HEK293 (cell line): ENCODE results near the gene GAPVD1.

Experiments
- REPIN1 ChIP-seq: fragments of 450-650 bp; formaldehyde crosslinking; IDR thresholded peaks from 2 replicates; pipeline ENCODE4 v1.5.1; 2017; ENCODE audit warnings: missing biosample characterization, missing genetic modification characterization, low read depth
- TF ChIP-seq, protein P1 (sequence below): fragments of 450-650 bp; formaldehyde crosslinking; IDR thresholded peaks from 2 replicates; pipeline ENCODE4 v1.5.1; 2016; ENCODE audit warnings: missing biosample characterization, missing genetic modification characterization
- TF ChIP-seq, protein P2 (sequence below): fragments of 450-650 bp; formaldehyde crosslinking; IDR thresholded peaks from 2 replicates; pipeline ENCODE4 v1.5.1; 2016; ENCODE audit warnings: missing biosample characterization, missing genetic modification characterization

DNA sequence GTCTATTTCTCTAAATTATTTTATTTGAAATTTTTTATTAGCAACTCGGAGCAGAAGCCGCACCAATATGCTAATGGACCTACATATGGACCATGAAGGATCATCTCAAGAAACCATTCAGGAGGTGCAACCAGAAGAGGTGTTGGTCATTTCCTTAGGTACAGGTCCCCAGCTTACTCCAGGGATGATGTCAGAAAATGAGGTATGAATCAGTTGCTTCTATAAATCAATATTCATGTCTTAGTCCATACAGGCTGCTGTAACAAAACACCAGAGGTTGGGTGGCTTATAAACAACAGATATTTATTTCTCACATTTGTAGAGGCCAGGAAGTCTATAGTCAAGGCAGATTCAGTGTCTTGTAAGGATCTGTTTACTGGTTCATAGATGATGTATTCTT is 50.8 kb downstream of the GAPVD1 start:
- no peak for TF ChIP-seq REPIN1
- TF ChIP-seq, protein P1, sequence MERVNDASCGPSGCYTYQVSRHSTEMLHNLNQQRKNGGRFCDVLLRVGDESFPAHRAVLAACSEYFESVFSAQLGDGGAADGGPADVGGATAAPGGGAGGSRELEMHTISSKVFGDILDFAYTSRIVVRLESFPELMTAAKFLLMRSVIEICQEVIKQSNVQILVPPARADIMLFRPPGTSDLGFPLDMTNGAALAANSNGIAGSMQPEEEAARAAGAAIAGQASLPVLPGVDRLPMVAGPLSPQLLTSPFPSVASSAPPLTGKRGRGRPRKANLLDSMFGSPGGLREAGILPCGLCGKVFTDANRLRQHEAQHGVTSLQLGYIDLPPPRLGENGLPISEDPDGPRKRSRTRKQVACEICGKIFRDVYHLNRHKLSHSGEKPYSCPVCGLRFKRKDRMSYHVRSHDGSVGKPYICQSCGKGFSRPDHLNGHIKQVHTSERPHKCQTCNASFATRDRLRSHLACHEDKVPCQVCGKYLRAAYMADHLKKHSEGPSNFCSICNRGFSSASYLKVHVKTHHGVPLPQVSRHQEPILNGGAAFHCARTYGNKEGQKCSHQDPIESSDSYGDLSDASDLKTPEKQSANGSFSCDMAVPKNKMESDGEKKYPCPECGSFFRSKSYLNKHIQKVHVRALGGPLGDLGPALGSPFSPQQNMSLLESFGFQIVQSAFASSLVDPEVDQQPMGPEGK (tag by site-specific recombination): no peak
- TF ChIP-seq, protein P2, sequence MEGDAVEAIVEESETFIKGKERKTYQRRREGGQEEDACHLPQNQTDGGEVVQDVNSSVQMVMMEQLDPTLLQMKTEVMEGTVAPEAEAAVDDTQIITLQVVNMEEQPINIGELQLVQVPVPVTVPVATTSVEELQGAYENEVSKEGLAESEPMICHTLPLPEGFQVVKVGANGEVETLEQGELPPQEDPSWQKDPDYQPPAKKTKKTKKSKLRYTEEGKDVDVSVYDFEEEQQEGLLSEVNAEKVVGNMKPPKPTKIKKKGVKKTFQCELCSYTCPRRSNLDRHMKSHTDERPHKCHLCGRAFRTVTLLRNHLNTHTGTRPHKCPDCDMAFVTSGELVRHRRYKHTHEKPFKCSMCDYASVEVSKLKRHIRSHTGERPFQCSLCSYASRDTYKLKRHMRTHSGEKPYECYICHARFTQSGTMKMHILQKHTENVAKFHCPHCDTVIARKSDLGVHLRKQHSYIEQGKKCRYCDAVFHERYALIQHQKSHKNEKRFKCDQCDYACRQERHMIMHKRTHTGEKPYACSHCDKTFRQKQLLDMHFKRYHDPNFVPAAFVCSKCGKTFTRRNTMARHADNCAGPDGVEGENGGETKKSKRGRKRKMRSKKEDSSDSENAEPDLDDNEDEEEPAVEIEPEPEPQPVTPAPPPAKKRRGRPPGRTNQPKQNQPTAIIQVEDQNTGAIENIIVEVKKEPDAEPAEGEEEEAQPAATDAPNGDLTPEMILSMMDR (tag by site-specific recombination): no peak
